GM23338 (cell line): ENCODE results near the gene HS6ST3. TPM values are rescaled to one million over a fixed set of nuclear protein-coding genes. Genes with fewer than 3 reads are reported as not detected.

Experiments
- ATAC-seq: fragments of 200-7000 bp; cut with Tn5 transposase; 3 replicates; pipeline ENCODE4 v1.9.1; 2020
- DNase-seq: peaks from one replicate; pipeline ENCODE4 v3.0.0-alpha.2; 2015; ENCODE audit warnings: low spot score
- H2AFZ ChIP-seq: fragments of 200-600 bp; sonication (generic); 2 replicates; pipeline ENCODE4 v1.8.0; 2016; ENCODE audit warnings: antibody characterized with exemption, mild to moderate bottlenecking, moderate library complexity
- H3F3A ChIP-seq: fragments of 200-600 bp; sonication (generic); replicated peaks from 2 replicates; pipeline ENCODE4 v1.8.0; 2017; ENCODE audit warnings: antibody characterized with exemption, mixed run types, low read depth
- H3K27ac ChIP-seq: fragments of 200-600 bp; sonication (generic); 2 replicates; pipeline ENCODE4 v1.6.1; 2016; ENCODE audit warnings: low read depth
- H3K27me3 ChIP-seq: fragments of 200-600 bp; sonication (generic); 2 replicates; pipeline ENCODE4 v1.8.0; 2016; ENCODE audit warnings: mild to moderate bottlenecking, mixed run types, moderate library complexity; ENCODE audit not compliant: insufficient read depth
- H3K36me3 ChIP-seq: fragments of 200-600 bp; sonication (generic); 2 replicates; pipeline ENCODE4 v1.8.0; 2016; ENCODE audit warnings: mild to moderate bottlenecking; ENCODE audit not compliant: insufficient read depth
- H3K4me1 ChIP-seq: fragments of 200-600 bp; sonication (generic); 2 replicates; pipeline ENCODE4 v1.8.0; 2016; ENCODE audit warnings: mild to moderate bottlenecking, moderate library complexity; ENCODE audit not compliant: insufficient read depth
- H3K4me2 ChIP-seq: fragments of 200-600 bp; sonication (generic); 2 replicates; pipeline ENCODE4 v1.7.1; 2017; ENCODE audit warnings: mixed run types
- H3K4me3 ChIP-seq: fragments of 200-600 bp; sonication (generic); 2 replicates; pipeline ENCODE4 v1.6.1; 2016; ENCODE audit warnings: mixed run types
- H3K79me2 ChIP-seq: fragments of 200-600 bp; sonication (generic); replicated peaks from 2 replicates; pipeline ENCODE4 v1.8.0; 2017; ENCODE audit warnings: mild to moderate bottlenecking; ENCODE audit not compliant: insufficient read depth
- H3K9me2 ChIP-seq: fragments of 200-600 bp; sonication (generic); 2 replicates; pipeline ENCODE4 v1.8.0; 2017; ENCODE audit not compliant: insufficient read depth
- H4K20me1 ChIP-seq: fragments of 200-600 bp; sonication (generic); replicated peaks from 2 replicates; pipeline ENCODE4 v1.8.0; 2017; ENCODE audit warnings: mild to moderate bottlenecking; ENCODE audit not compliant: insufficient read depth
- H3K27ac Mint-ChIP-seq: 2 replicates; pipeline ENCODE4 v1.8.0; 2020; ENCODE audit warnings: inconsistent platforms, mild to moderate bottlenecking, moderate library complexity, mixed read lengths
- H3K27me3 Mint-ChIP-seq: 3 replicates; pipeline ENCODE4 v1.8.0; 2022; ENCODE audit warnings: low read depth, mild to moderate bottlenecking, moderate library complexity, mixed read lengths, inconsistent platforms; ENCODE audit not compliant: insufficient read depth, poor library complexity
- H3K36me3 Mint-ChIP-seq: 3 replicates; pipeline ENCODE4 v1.8.0; 2021; ENCODE audit warnings: low read depth, mild to moderate bottlenecking, inconsistent platforms, moderate library complexity, mixed read lengths
- H3K4me1 Mint-ChIP-seq: 3 replicates; pipeline ENCODE4 v1.8.0; 2020; ENCODE audit warnings: mild to moderate bottlenecking, inconsistent platforms, mixed read lengths
- H3K4me3 Mint-ChIP-seq: 3 replicates; pipeline ENCODE4 v1.8.0; 2021; ENCODE audit warnings: moderate library complexity, mild to moderate bottlenecking, inconsistent platforms, mixed read lengths
- H3K9me3 Mint-ChIP-seq: 3 replicates; pipeline ENCODE4 v1.8.0; 2020; ENCODE audit warnings: moderate library complexity, mild to moderate bottlenecking, inconsistent platforms, mixed read lengths
- CREB1 ChIP-seq: fragments of 250-450 bp; sonication (Bioruptor Pico); IDR thresholded peaks from 2 replicates; pipeline ENCODE4 v1.5.0; 2020; ENCODE audit warnings: low read depth, mild to moderate bottlenecking, moderate library complexity
- CTCF ChIP-seq, 2 experiments: fragments of 200-600 bp in 1 of 2; sonication (generic) in 1 of 2; conservative IDR thresholded peaks; 2 replicates each; pipeline versions ENCODE4 v1.5.1 to v1.6.1; 2016 to 2017; ENCODE audit warnings: antibody characterized with exemption in 2 of 2, low read depth in 2 of 2, mild to moderate bottlenecking in 2 of 2, moderate library complexity in 1 of 2
- ETS1 ChIP-seq: IDR thresholded peaks from 2 replicates; pipeline ENCODE4 v1.6.1; 2016; ENCODE audit warnings: antibody characterized with exemption
- EZH2 ChIP-seq: fragments of 200-600 bp; sonication (generic); IDR thresholded peaks from one replicate; pipeline ENCODE4 v1.8.0; 2017; ENCODE audit warnings: antibody characterized with exemption, mild to moderate bottlenecking, low read depth; ENCODE audit not compliant: unreplicated experiment
- EZH2phosphoT487 ChIP-seq: fragments of 200-600 bp; sonication (generic); IDR thresholded peaks from one replicate; pipeline ENCODE4 v1.8.1; 2018; ENCODE audit warnings: antibody characterized with exemption; ENCODE audit not compliant: unreplicated experiment
- JUNB ChIP-seq: IDR thresholded peaks from one replicate; pipeline ENCODE4 v1.6.1; 2016; ENCODE audit warnings: antibody characterized with exemption; ENCODE audit not compliant: unreplicated experiment
- NANOG ChIP-seq: IDR thresholded peaks from 2 replicates; pipeline ENCODE4 v1.6.1; 2016; ENCODE audit warnings: antibody characterized with exemption, borderline replicate concordance
- POLR2AphosphoS5 ChIP-seq: IDR thresholded peaks from 2 replicates; pipeline ENCODE4 v1.6.1; 2016; ENCODE audit warnings: antibody characterized with exemption, low read depth
- REST ChIP-seq: IDR thresholded peaks from one replicate; pipeline ENCODE4 v1.6.1; 2018; ENCODE audit warnings: antibody characterized with exemption; ENCODE audit not compliant: unreplicated experiment
- STAT1 ChIP-seq: IDR thresholded peaks from one replicate; pipeline ENCODE4 v1.6.1; 2016; ENCODE audit warnings: antibody characterized with exemption; ENCODE audit not compliant: unreplicated experiment
- ZNF114 ChIP-seq: fragments of 250-450 bp; sonication (Bioruptor Pico); IDR thresholded peaks from 2 replicates; pipeline ENCODE4 v1.5.0; 2020; ENCODE audit warnings: mild to moderate bottlenecking, moderate library complexity
- ZNF331 ChIP-seq: fragments of 250-450 bp; sonication (Bioruptor Pico); IDR thresholded peaks from 2 replicates; pipeline ENCODE4 v1.5.0; 2020; ENCODE audit warnings: low read depth, mild to moderate bottlenecking, moderate library complexity
- ZNF462 ChIP-seq: fragments of 250-450 bp; sonication (Bioruptor Pico); IDR thresholded peaks from 2 replicates; pipeline ENCODE4 v1.5.0; 2020; ENCODE audit warnings: mild to moderate bottlenecking, moderate library complexity
- polyA plus RNA-seq: library from polyadenylated mRNA; unstranded; fragments of >200 nt; fragmentation: Nextera tagmentation; extraction: Ambion mirVana; gene quantifications from 2 replicates; pipeline ENCODE4 v1.2.1, GENCODE V29; 2016
- total RNA-seq: library from RNA; depleted of rRNA; stranded (reverse); fragments of >200 nt; shearing (Covaris generic); gene quantifications from 2 replicates; pipeline ENCODE4 v1.2.3, GENCODE V29; 2014

Gene HS6ST3
- total and polyA plus RNA-seq, 2 experiments from 2014 or later: 0.52 to 0.80 TPM

- H3K27ac ChIP-seq: no peak overlapping the region
- H3K4me1 ChIP-seq: no peaks in the 10 kb centered on the region
- Mint-ChIP-seq H3K27me3 (no peaks in the 10 kb centered on the region), H3K9me3 (no peaks in the 10 kb centered on the region; the same call in 2 of the 3 replicates), H3K4me1 (no peaks in the 10 kb centered on the region), H3K4me3 (no peak overlapping the region), H3K27ac (no peak overlapping the region), H3K36me3 (no peaks in the 10 kb centered on the region)
- H3K79me2 ChIP-seq: no peaks in the 10 kb centered on the region
- H4K20me1 ChIP-seq: no peaks in the 10 kb centered on the region
- H3K4me3 ChIP-seq: no peak overlapping the region
- no peaks in the 10 kb centered on the region for H3K27me3 ChIP-seq
- H3K36me3 ChIP-seq: no peaks in the 10 kb centered on the region
- H3K4me2 ChIP-seq: no peak overlapping the region
- H3K9me2 ChIP-seq: peaks cover 4% of the 10 kb centered on the region; the same call in 1 of the 2 replicates
- no peak for ATAC-seq
- H2AFZ ChIP-seq: no peak overlapping the region
- no peak for DNase-seq
- no peak for TF ChIP-seq POLR2AphosphoS5
- TF ChIP-seq ZNF462 (CRISPR knock-in tag): no peak
- TF ChIP-seq NANOG: no peak
- no peak for TF ChIP-seq ETS1
- TF ChIP-seq ZNF331 (CRISPR knock-in tag): no peak
- no peak for TF ChIP-seq EZH2
- TF ChIP-seq STAT1: no peak
- TF ChIP-seq ZNF114 (CRISPR knock-in tag): no peak
- TF ChIP-seq CTCF (conservative IDR thresholded peaks at IDR 0.05; ENCODE audit: low read depth in 2 of 2): no peak
- TF ChIP-seq JUNB: no peak
- TF ChIP-seq EZH2phosphoT487: no peak
- TF ChIP-seq REST: no peak
- TF ChIP-seq CREB1 (CRISPR knock-in tag): no peak
- no peaks in the 10 kb centered on the region for H3F3A ChIP-seq
Measured at GRCh38 chr13:96636001-96636709, 546.2 kb downstream of the HS6ST3 start.
